GM12878 (cell line): Measurements from ENCODE around the gene PLA2G4C.

Source experiments
- CBX5 ChIP-seq: sonication (generic); IDR thresholded peaks from 2 replicates; pipeline ENCODE4 v1.6.1; 2016; ENCODE audit warnings: low read depth, moderate library complexity, mild to moderate bottlenecking, inconsistent platforms
- CTCF ChIP-seq, 3 experiments: IDR thresholded peaks in 2 of 3; conservative IDR thresholded peaks in 1 of 3; 2 replicates each; pipeline ENCODE4 v1.5.1; 2011; ENCODE audit warnings: low read depth in 3 of 3, low read length in 3 of 3, mild to moderate bottlenecking in 3 of 3, control low read depth in 2 of 3, moderate library complexity in 2 of 3, inconsistent platforms in 1 of 3, mixed read lengths in 1 of 3; ENCODE audit not compliant: control insufficient read depth in 2 of 3, insufficient read depth in 1 of 3; ENCODE audit errors: extremely low read depth in 1 of 3
- EGR1 ChIP-seq, 2 experiments: IDR thresholded peaks; 1 replicate in 1 of 2; 2 replicates in 1 of 2; pipeline ENCODE4 v1.6.1; 2011 to 2012; ENCODE audit warnings: low read depth in 2 of 2, low read length in 2 of 2, borderline replicate concordance in 1 of 2, mild to moderate bottlenecking in 1 of 2, moderate library complexity in 1 of 2
- GABPA ChIP-seq: IDR thresholded peaks from 2 replicates; pipeline ENCODE4 v1.6.1; 2014; ENCODE audit warnings: antibody characterized with exemption, low read depth, mild to moderate bottlenecking, inconsistent platforms
- JUND ChIP-seq: IDR thresholded peaks from 2 replicates; pipeline ENCODE4 v1.6.1; 2012; ENCODE audit warnings: low read depth, mild to moderate bottlenecking, low read length, improper control_type of control experiment, moderate library complexity
- KAT2A ChIP-seq: conservative IDR thresholded peaks from 2 replicates; pipeline ENCODE4 v1.6.1; 2011; ENCODE audit warnings: low read depth, low read length; ENCODE audit not compliant: control insufficient read depth
- NR2F1 ChIP-seq: fragments of 450-650 bp; conservative IDR thresholded peaks from 2 replicates; pipeline ENCODE4 v1.6.1; 2017; ENCODE audit warnings: mild to moderate bottlenecking
- POLR2A ChIP-seq: IDR thresholded peaks from 2 replicates; pipeline ENCODE4 v1.6.1; 2011; ENCODE audit warnings: low read depth, mild to moderate bottlenecking, low read length
- RAD21 ChIP-seq: IDR thresholded peaks from 2 replicates; pipeline ENCODE4 v1.6.1; 2011; ENCODE audit warnings: mild to moderate bottlenecking, low read depth, low read length, moderate library complexity; ENCODE audit not compliant: insufficient read depth
- USF1 ChIP-seq: IDR thresholded peaks from 2 replicates; pipeline ENCODE4 v1.6.1; 2011; ENCODE audit warnings: borderline replicate concordance, low read depth, mild to moderate bottlenecking, moderate library complexity, mixed read lengths, low read length; ENCODE audit not compliant: insufficient read depth; ENCODE audit errors: extremely low read length
- YY1 ChIP-seq: IDR thresholded peaks from 2 replicates; pipeline ENCODE4 v1.6.1; 2011; ENCODE audit warnings: low read depth, mild to moderate bottlenecking, low read length
- TF ChIP-seq, protein P1 (sequence below): fragments of 450-650 bp; IDR thresholded peaks from 2 replicates; pipeline ENCODE4 v1.6.1; 2017; ENCODE audit warnings: mild to moderate bottlenecking, low read depth, inconsistent platforms; ENCODE audit not compliant: poor library complexity, severe bottlenecking
- TF ChIP-seq, protein P2 (sequence below): IDR thresholded peaks from 2 replicates; pipeline ENCODE4 v1.6.1; 2012; ENCODE audit warnings: low read depth, low read length, improper control_type of control experiment

DNA sequence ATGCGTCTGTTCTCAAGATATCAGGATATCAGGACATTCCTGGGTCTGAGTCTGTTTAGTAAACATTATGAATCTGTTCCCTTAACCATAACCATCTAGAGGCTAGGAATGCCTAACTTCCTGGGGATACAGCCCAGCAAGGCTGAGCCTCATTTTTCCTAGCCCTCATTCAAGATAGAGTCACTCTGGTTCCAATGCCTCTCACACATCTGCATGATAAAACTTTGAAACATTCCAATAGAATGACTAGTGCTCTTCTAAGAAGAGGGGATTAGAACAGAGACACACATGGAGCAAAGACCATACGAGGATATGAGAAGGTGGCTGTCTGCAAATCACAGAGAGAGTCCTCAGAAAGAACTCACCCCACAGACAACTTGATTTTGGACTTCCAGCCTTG lies 46.1 kb downstream of the PLA2G4C start:
- TF ChIP-seq CBX5 = no peak
- TF ChIP-seq POLR2A = no peak
- TF ChIP-seq JUND = no peak
- TF ChIP-seq, protein P1, sequence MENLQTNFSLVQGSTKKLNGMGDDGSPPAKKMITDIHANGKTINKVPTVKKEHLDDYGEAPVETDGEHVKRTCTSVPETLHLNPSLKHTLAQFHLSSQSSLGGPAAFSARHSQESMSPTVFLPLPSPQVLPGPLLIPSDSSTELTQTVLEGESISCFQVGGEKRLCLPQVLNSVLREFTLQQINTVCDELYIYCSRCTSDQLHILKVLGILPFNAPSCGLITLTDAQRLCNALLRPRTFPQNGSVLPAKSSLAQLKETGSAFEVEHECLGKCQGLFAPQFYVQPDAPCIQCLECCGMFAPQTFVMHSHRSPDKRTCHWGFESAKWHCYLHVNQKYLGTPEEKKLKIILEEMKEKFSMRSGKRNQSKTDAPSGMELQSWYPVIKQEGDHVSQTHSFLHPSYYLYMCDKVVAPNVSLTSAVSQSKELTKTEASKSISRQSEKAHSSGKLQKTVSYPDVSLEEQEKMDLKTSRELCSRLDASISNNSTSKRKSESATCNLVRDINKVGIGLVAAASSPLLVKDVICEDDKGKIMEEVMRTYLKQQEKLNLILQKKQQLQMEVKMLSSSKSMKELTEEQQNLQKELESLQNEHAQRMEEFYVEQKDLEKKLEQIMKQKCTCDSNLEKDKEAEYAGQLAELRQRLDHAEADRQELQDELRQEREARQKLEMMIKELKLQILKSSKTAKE = no peak
- TF ChIP-seq CTCF (IDR thresholded peaks at IDR 0.05 in 2 of 3, conservative IDR thresholded peaks at IDR 0.05 in 1 of 3; ENCODE audit: control insufficient read depth in 2 of 3, extremely low read depth in 1 of 3, insufficient read depth in 1 of 3, low read depth in 3 of 3, low read length in 3 of 3) = no peak
- TF ChIP-seq EGR1 (IDR thresholded peaks at IDR 0.05; ENCODE audit: borderline replicate concordance in 1 of 2, low read depth in 2 of 2, low read length in 2 of 2) = no peak
- TF ChIP-seq, protein P2, sequence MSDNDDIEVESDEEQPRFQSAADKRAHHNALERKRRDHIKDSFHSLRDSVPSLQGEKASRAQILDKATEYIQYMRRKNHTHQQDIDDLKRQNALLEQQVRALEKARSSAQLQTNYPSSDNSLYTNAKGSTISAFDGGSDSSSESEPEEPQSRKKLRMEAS = no peak
- no peak for TF ChIP-seq NR2F1
- TF ChIP-seq KAT2A = no peak
- TF ChIP-seq USF1 = no peak
- no peak for TF ChIP-seq RAD21
- TF ChIP-seq GABPA = no peak
- no peak for TF ChIP-seq YY1
